ENCODE results near the gene KDM5B.

- TF ChIP-seq REST (IDR thresholded peaks at IDR 0.05; ENCODE audit: unreplicated experiment): no peak
- TF ChIP-seq, protein P1, sequence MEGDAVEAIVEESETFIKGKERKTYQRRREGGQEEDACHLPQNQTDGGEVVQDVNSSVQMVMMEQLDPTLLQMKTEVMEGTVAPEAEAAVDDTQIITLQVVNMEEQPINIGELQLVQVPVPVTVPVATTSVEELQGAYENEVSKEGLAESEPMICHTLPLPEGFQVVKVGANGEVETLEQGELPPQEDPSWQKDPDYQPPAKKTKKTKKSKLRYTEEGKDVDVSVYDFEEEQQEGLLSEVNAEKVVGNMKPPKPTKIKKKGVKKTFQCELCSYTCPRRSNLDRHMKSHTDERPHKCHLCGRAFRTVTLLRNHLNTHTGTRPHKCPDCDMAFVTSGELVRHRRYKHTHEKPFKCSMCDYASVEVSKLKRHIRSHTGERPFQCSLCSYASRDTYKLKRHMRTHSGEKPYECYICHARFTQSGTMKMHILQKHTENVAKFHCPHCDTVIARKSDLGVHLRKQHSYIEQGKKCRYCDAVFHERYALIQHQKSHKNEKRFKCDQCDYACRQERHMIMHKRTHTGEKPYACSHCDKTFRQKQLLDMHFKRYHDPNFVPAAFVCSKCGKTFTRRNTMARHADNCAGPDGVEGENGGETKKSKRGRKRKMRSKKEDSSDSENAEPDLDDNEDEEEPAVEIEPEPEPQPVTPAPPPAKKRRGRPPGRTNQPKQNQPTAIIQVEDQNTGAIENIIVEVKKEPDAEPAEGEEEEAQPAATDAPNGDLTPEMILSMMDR (conservative IDR thresholded peaks at IDR 0.05; ENCODE audit: low read depth in 2 of 2): no peak
- no peak for TF ChIP-seq POLR2AphosphoS5 (IDR thresholded peaks at IDR 0.05; ENCODE audit: low read depth)
- no peak for TF ChIP-seq JUNB (IDR thresholded peaks at IDR 0.05; ENCODE audit: unreplicated experiment)
- no peak for TF ChIP-seq EZH2 (IDR thresholded peaks at IDR 0.05; ENCODE audit: low read depth, unreplicated experiment)
- TF ChIP-seq EZH2phosphoT487 (IDR thresholded peaks at IDR 0.05; ENCODE audit: unreplicated experiment): no peak
- TF ChIP-seq, protein P2, sequence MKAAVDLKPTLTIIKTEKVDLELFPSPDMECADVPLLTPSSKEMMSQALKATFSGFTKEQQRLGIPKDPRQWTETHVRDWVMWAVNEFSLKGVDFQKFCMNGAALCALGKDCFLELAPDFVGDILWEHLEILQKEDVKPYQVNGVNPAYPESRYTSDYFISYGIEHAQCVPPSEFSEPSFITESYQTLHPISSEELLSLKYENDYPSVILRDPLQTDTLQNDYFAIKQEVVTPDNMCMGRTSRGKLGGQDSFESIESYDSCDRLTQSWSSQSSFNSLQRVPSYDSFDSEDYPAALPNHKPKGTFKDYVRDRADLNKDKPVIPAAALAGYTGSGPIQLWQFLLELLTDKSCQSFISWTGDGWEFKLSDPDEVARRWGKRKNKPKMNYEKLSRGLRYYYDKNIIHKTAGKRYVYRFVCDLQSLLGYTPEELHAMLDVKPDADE (IDR thresholded peaks at IDR 0.05): no peak
- TF ChIP-seq CREB1 (CRISPR knock-in tag; IDR thresholded peaks at IDR 0.05; ENCODE audit: low read depth): no peak
- TF ChIP-seq ZNF114 (CRISPR knock-in tag; IDR thresholded peaks at IDR 0.05): no peak
- TF ChIP-seq STAT1 (IDR thresholded peaks at IDR 0.05; ENCODE audit: unreplicated experiment): no peak
- no peak for TF ChIP-seq NANOG (IDR thresholded peaks at IDR 0.05; ENCODE audit: borderline replicate concordance)
Observed at GRCh38 chr1:202698276-202698675, 109.9 kb downstream of the KDM5B start.
